Stimulated activated naive CD8-positive, alpha-beta T cell treated with anti-CD3 and anti-CD28 coated beads, Interleukin-15, amount 100 ng/mL, for 72 hours (primary cell): ENCODE data around the gene CTDP1.
"Not testable (repeated sequence)": the region's sequence is repeated elsewhere in the genome, so short reads cannot be mapped to it uniquely, and the experiment has no call there.

ENCODE experiments used
- ATAC-seq: fragments of 150-1000 bp; cut with Tn5 transposase; 2 replicates; pipeline ENCODE4 v1.10.0; 2021; ENCODE audit warnings: mild to moderate bottlenecking, moderate library complexity
- DNase-seq, 2 donors: peaks; one replicate each; pipeline ENCODE4 v3.0.0; 2021 to 2022
- H3K27ac Mint-ChIP-seq, 2 donors: one replicate each; pipeline ENCODE4 v1.8.0; 2022; ENCODE audit warnings: mild to moderate bottlenecking in 2 of 2, mixed read lengths in 2 of 2, moderate library complexity in 2 of 2
- H3K27me3 Mint-ChIP-seq: one replicate; pipeline ENCODE4 v1.8.0; 2022; ENCODE audit warnings: mixed read lengths
- H3K4me1 Mint-ChIP-seq: one replicate; pipeline ENCODE4 v1.8.0; 2022; ENCODE audit warnings: mild to moderate bottlenecking, mixed read lengths
- H3K4me3 Mint-ChIP-seq, 2 donors: one replicate each; pipeline ENCODE4 v1.8.0; 2022; ENCODE audit warnings: mild to moderate bottlenecking in 2 of 2, mixed read lengths in 2 of 2, moderate library complexity in 1 of 2
- H3K9me3 Mint-ChIP-seq, 2 donors: one replicate each; pipeline ENCODE4 v1.8.0; 2022; ENCODE audit warnings: mixed read lengths in 2 of 2

The CTDP1 gene

GRCh38 chr18:79685281-79685680, 5.7 kb downstream of the CTDP1 start:
- peak overlapping the region in 1 of 2 donors; percentile 64 for H3K4me3 Mint-ChIP-seq
- peak; percentile 31 for ATAC-seq
- DNase-seq: no peak
- H3K9me3 Mint-ChIP-seq: no peaks in the 10 kb centered on the region
- H3K27me3 Mint-ChIP-seq: no peaks in the 10 kb centered on the region
- peaks cover 85% of the 10 kb centered on the region for H3K4me1 Mint-ChIP-seq
- peak overlapping the region in 1 of 2 donors; percentile 42 for H3K27ac Mint-ChIP-seq

- no peak for ATAC-seq
- no peak for DNase-seq
- peak overlapping the region in 1 of 2 donors; percentile 34 for H3K27ac Mint-ChIP-seq
- peaks cover 86% of the 10 kb centered on the region for H3K4me1 Mint-ChIP-seq
- H3K9me3 Mint-ChIP-seq: no peaks in the 10 kb centered on the region
- peak overlapping the region in 1 of 2 donors; percentile 13 for H3K4me3 Mint-ChIP-seq
- H3K27me3 Mint-ChIP-seq: no peaks in the 10 kb centered on the region
These were observed 6.4 kb downstream of the CTDP1 start for GRCh38 chr18:79685971-79686370.

- ATAC-seq (no peak), DNase-seq (no peak)
- H3K27ac Mint-ChIP-seq: peak overlapping the region in 1 of 2 donors; percentile 76
- peaks cover 78% of the 10 kb centered on the region for H3K4me1 Mint-ChIP-seq
- H3K9me3 Mint-ChIP-seq: no peaks in the 10 kb centered on the region
- peak overlapping the region in 1 of 2 donors; percentile 21 for H3K4me3 Mint-ChIP-seq
- H3K27me3 Mint-ChIP-seq: no peaks in the 10 kb centered on the region
These were observed 8.2 kb downstream of the CTDP1 start for GRCh38 chr18:79687806-79688205.

GRCh38 chr18:79690071-79690470, 10.5 kb downstream of the CTDP1 start:
- ATAC-seq: no peak
- Mint-ChIP-seq H3K9me3 (no peaks in the 10 kb centered on the region), H3K4me1 (peaks cover 69% of the 10 kb centered on the region), H3K27me3 (no peaks in the 10 kb centered on the region), H3K4me3 (no peak overlapping the region), H3K27ac (peak overlapping the region in 1 of 2 donors; percentile 82)
- DNase-seq: no peak

GRCh38 chr18:79690586-79691482, 11.2 kb downstream of the CTDP1 start:
- peaks cover 62% of the 10 kb centered on the region for H3K4me1 Mint-ChIP-seq
- no peak for ATAC-seq
- peak overlapping the region in 1 of 2 donors; percentile 82 for H3K27ac Mint-ChIP-seq
- no peaks in the 10 kb centered on the region for H3K27me3 Mint-ChIP-seq
- H3K9me3 Mint-ChIP-seq: no peaks in the 10 kb centered on the region
- DNase-seq: no peak
- no peak overlapping the region for H3K4me3 Mint-ChIP-seq

GRCh38 chr18:79692056-79692455, 12.5 kb downstream of the CTDP1 start:
- Mint-ChIP-seq H3K27me3 (no peaks in the 10 kb centered on the region), H3K4me1 (peaks cover 55% of the 10 kb centered on the region), H3K4me3 (no peak overlapping the region), H3K27ac (peak overlapping the region in 1 of 2 donors; percentile 65), H3K9me3 (no peaks in the 10 kb centered on the region)
- DNase-seq: no peak
- ATAC-seq: no peak

GRCh38 chr18:79692886-79693285, 13.3 kb downstream of the CTDP1 start:
- ATAC-seq (no peak), DNase-seq (no peak)
- no peak overlapping the region for H3K4me3 Mint-ChIP-seq
- H3K27ac Mint-ChIP-seq: peak overlapping the region; percentile 72 to 90
- no peaks in the 10 kb centered on the region for H3K9me3 Mint-ChIP-seq
- no peaks in the 10 kb centered on the region for H3K27me3 Mint-ChIP-seq
- H3K4me1 Mint-ChIP-seq: peaks cover 51% of the 10 kb centered on the region

- no peaks in the 10 kb centered on the region for H3K27me3 Mint-ChIP-seq
These were observed 14.1 kb downstream of the CTDP1 start for GRCh38 chr18:79693561-79694205.

GRCh38 chr18:79694206-79694894, 14.7 kb downstream of the CTDP1 start:
- H3K4me3 Mint-ChIP-seq, H3K27me3 Mint-ChIP-seq, DNase-seq, H3K9me3 Mint-ChIP-seq: not testable (repeated sequence)
- Mint-ChIP-seq H3K4me1 (peaks cover 41% of the 10 kb centered on the region), H3K27ac (peak overlapping the region in 1 of 2 donors; percentile 63)
- ATAC-seq: peak; percentile 68

More at GRCh38 chr18:79693561-79694205, 14.1 kb downstream of the CTDP1 start:
- H3K4me3 Mint-ChIP-seq: no peak overlapping the region
- ATAC-seq: no peak
- peak overlapping the region; percentile 57 to 63 for H3K27ac Mint-ChIP-seq
- H3K9me3 Mint-ChIP-seq: no peaks in the 10 kb centered on the region
- H3K4me1 Mint-ChIP-seq: peaks cover 47% of the 10 kb centered on the region
- DNase-seq: no peak

GRCh38 chr18:79694895-79695213, 15.3 kb downstream of the CTDP1 start:
- peak overlapping the region in 1 of 2 donors; percentile 72 for H3K27ac Mint-ChIP-seq

GRCh38 chr18:79695269-79695668, 15.7 kb downstream of the CTDP1 start:
- H3K27me3 Mint-ChIP-seq: no peaks in the 10 kb centered on the region
- no peaks in the 10 kb centered on the region for H3K9me3 Mint-ChIP-seq
- peaks cover 32% of the 10 kb centered on the region for H3K4me1 Mint-ChIP-seq
- no peak overlapping the region for H3K4me3 Mint-ChIP-seq
- H3K27ac Mint-ChIP-seq: peak overlapping the region in 1 of 2 donors; percentile 72
- ATAC-seq: no peak
- DNase-seq: no peak

More at GRCh38 chr18:79694895-79695213, 15.3 kb downstream of the CTDP1 start:
- H3K4me3 Mint-ChIP-seq: no peak overlapping the region
- ATAC-seq (no peak), DNase-seq (no peak)
- H3K9me3 Mint-ChIP-seq: no peaks in the 10 kb centered on the region
- H3K27me3 Mint-ChIP-seq: no peaks in the 10 kb centered on the region
- H3K4me1 Mint-ChIP-seq: peaks cover 36% of the 10 kb centered on the region

- H3K27me3 Mint-ChIP-seq: no peaks in the 10 kb centered on the region
- DNase-seq (no peak), ATAC-seq (no peak)
- H3K9me3 Mint-ChIP-seq: no peaks in the 10 kb centered on the region
- no peak overlapping the region for H3K4me3 Mint-ChIP-seq
- H3K27ac Mint-ChIP-seq: peak overlapping the region in 1 of 2 donors; percentile 7
- peaks cover 23% of the 10 kb centered on the region for H3K4me1 Mint-ChIP-seq
These were observed 16.6 kb downstream of the CTDP1 start for GRCh38 chr18:79695856-79696850.

GRCh38 chr18:79697178-79697577, 17.6 kb downstream of the CTDP1 start:
- peak overlapping the region; percentile 57 to 71 for H3K27ac Mint-ChIP-seq
- no peak overlapping the region for H3K4me3 Mint-ChIP-seq
- no peaks in the 10 kb centered on the region for H3K27me3 Mint-ChIP-seq
- no peak for DNase-seq
- no peak for ATAC-seq
- no peaks in the 10 kb centered on the region for H3K9me3 Mint-ChIP-seq
- peaks cover 20% of the 10 kb centered on the region for H3K4me1 Mint-ChIP-seq

- H3K27ac Mint-ChIP-seq: peak overlapping the region in 1 of 2 donors; percentile 54
- no peak for ATAC-seq
These were observed 18.4 kb downstream of the CTDP1 start for GRCh38 chr18:79697976-79698375.

More at GRCh38 chr18:79697976-79698375, 18.4 kb downstream of the CTDP1 start:
- Mint-ChIP-seq H3K4me3 (no peak overlapping the region), H3K27me3 (no peaks in the 10 kb centered on the region), H3K4me1 (peaks cover 12% of the 10 kb centered on the region), H3K9me3 (no peaks in the 10 kb centered on the region)
- DNase-seq: no peak
